NCI-H1694 treated with DMSO at 0.1 percent for 48 hours (cell line): Measurements from ENCODE around the gene POGLUT3.

Experiments
- DNase-seq: peaks from one replicate; lab custom pipeline; 2025; lab: John Stamatoyannopoulos, UW

The POGLUT3 gene

GRCh38 chr11:108498046-108498815 lies at the start of gene POGLUT3:
Gene POGLUT3 (minus strand): TSS chr11:108498384. CDS start chr11:108498366, 18 bp downstream.
- no peak for DNase-seq

- no peak for DNase-seq
Measured at GRCh38 chr11:108545909-108546501, 47.8 kb upstream of the POGLUT3 start.

- DNase-seq: no peak
Measured at GRCh38 chr11:108543316-108543964, 45.3 kb upstream of the POGLUT3 start.

GRCh38 chr11:108541531-108541930 lies 43.3 kb upstream of the POGLUT3 start:
- DNase-seq: no peak

- DNase-seq: no peak
Measured at GRCh38 chr11:108538502-108538901, 40.3 kb upstream of the POGLUT3 start.

- no peak for DNase-seq
Measured at GRCh38 chr11:108538022-108538424, 39.8 kb upstream of the POGLUT3 start.

- DNase-seq: no peak
Measured at GRCh38 chr11:108536783-108537182, 38.6 kb upstream of the POGLUT3 start.

- no peak for DNase-seq
Measured at GRCh38 chr11:108535384-108535955, 37.3 kb upstream of the POGLUT3 start.

GRCh38 chr11:108534274-108534882 lies 36.2 kb upstream of the POGLUT3 start:
- DNase-seq: no peak

- no peak for DNase-seq
Measured at GRCh38 chr11:108530426-108530825, 32.2 kb upstream of the POGLUT3 start.

- no peak for DNase-seq
Measured at GRCh38 chr11:108527382-108527781, 29.2 kb upstream of the POGLUT3 start.

- DNase-seq: no peak
Measured at GRCh38 chr11:108525161-108525560, 27.0 kb upstream of the POGLUT3 start.

- DNase-seq: no peak
Measured at GRCh38 chr11:108524422-108524821, 26.2 kb upstream of the POGLUT3 start.

GRCh38 chr11:108522318-108522717 lies 24.1 kb upstream of the POGLUT3 start:
- DNase-seq: no peak

- no peak for DNase-seq
Measured at GRCh38 chr11:108518581-108518980, 20.4 kb upstream of the POGLUT3 start.

- no peak for DNase-seq
Measured at GRCh38 chr11:108516125-108516524, 17.9 kb upstream of the POGLUT3 start.

- no peak for DNase-seq
Measured at GRCh38 chr11:108512708-108513107, 14.5 kb upstream of the POGLUT3 start.

GRCh38 chr11:108511851-108512474 lies 13.8 kb upstream of the POGLUT3 start:
- no peak for DNase-seq

GRCh38 chr11:108508653-108509593 lies 10.7 kb upstream of the POGLUT3 start:
- no peak for DNase-seq

GRCh38 chr11:108501396-108501795 lies 3.2 kb upstream of the POGLUT3 start:
- no peak for DNase-seq

- no peak for DNase-seq
Measured at GRCh38 chr11:108500721-108501120, 2.5 kb upstream of the POGLUT3 start.
